ENCODE results near the gene SLC22A23.

GRCh38 chr6:3370361-3371221 lies 86.3 kb downstream of the SLC22A23 start:
- TF ChIP-seq CTCF (conservative IDR thresholded peaks at IDR 0.05; ENCODE audit: low read depth in 2 of 2), result no peak
- TF ChIP-seq CREB1 (CRISPR knock-in tag; IDR thresholded peaks at IDR 0.05; ENCODE audit: low read depth), result no peak
- no peak for TF ChIP-seq ZNF462 (CRISPR knock-in tag; IDR thresholded peaks at IDR 0.05)
- no peak for TF ChIP-seq EZH2 (IDR thresholded peaks at IDR 0.05; ENCODE audit: low read depth, unreplicated experiment)
- no peak for TF ChIP-seq POLR2AphosphoS5 (IDR thresholded peaks at IDR 0.05; ENCODE audit: low read depth)
- no peak for TF ChIP-seq REST (IDR thresholded peaks at IDR 0.05; ENCODE audit: unreplicated experiment)
- no peak for TF ChIP-seq EZH2phosphoT487 (IDR thresholded peaks at IDR 0.05; ENCODE audit: unreplicated experiment)
- TF ChIP-seq ZNF331 (CRISPR knock-in tag; IDR thresholded peaks at IDR 0.05; ENCODE audit: low read depth), result no peak
- no peak for TF ChIP-seq JUNB (IDR thresholded peaks at IDR 0.05; ENCODE audit: unreplicated experiment)
- TF ChIP-seq NANOG (IDR thresholded peaks at IDR 0.05; ENCODE audit: borderline replicate concordance), result no peak
- TF ChIP-seq ZNF114 (CRISPR knock-in tag; IDR thresholded peaks at IDR 0.05), result no peak
- no peak for TF ChIP-seq STAT1 (IDR thresholded peaks at IDR 0.05; ENCODE audit: unreplicated experiment)
- TF ChIP-seq ETS1 (IDR thresholded peaks at IDR 0.05), result no peak
